Liver (tissue), 3 donors: ENCODE results near the gene ZNF2.

Experiments used
- ATF3 ChIP-seq: IDR thresholded peaks from 2 replicates; pipeline ENCODE4 v1.6.1; 2016; ENCODE audit warnings: antibody characterized with exemption
- CTCF ChIP-seq: fragments of 150-350 bp; IDR thresholded peaks from 2 replicates; pipeline ENCODE4 v1.5.1; 2017; ENCODE audit warnings: improper control_type of control experiment, low read depth, low read length; ENCODE audit not compliant: missing input control
- HNF4A ChIP-seq, 2 donors: conservative IDR thresholded peaks; 2 replicates each; pipeline ENCODE4 v1.6.1; 2016; ENCODE audit warnings: antibody characterized with exemption in 2 of 2, mild to moderate bottlenecking in 2 of 2
- JUND ChIP-seq, 2 donors: IDR thresholded peaks; 2 replicates each; pipeline ENCODE4 v1.6.1; 2016; ENCODE audit warnings: antibody characterized with exemption in 2 of 2
- MAX ChIP-seq: IDR thresholded peaks from 2 replicates; pipeline ENCODE4 v1.6.1; 2016; ENCODE audit warnings: antibody characterized with exemption
- RAD21 ChIP-seq, 2 donors: IDR thresholded peaks; 2 replicates each; pipeline ENCODE4 v1.6.1; 2016; ENCODE audit warnings: antibody characterized with exemption in 2 of 2, mild to moderate bottlenecking in 2 of 2
- REST ChIP-seq: IDR thresholded peaks from 2 replicates; pipeline ENCODE4 v1.6.1; 2016; ENCODE audit warnings: antibody characterized with exemption, mild to moderate bottlenecking
- SP1 ChIP-seq: IDR thresholded peaks from 2 replicates; pipeline ENCODE4 v1.6.1; 2018; ENCODE audit warnings: antibody characterized with exemption, mild to moderate bottlenecking
- YY1 ChIP-seq: IDR thresholded peaks from 2 replicates; pipeline ENCODE4 v1.6.1; 2016; ENCODE audit warnings: antibody characterized with exemption, mild to moderate bottlenecking
- ZBTB33 ChIP-seq: IDR thresholded peaks from 2 replicates; pipeline ENCODE4 v1.6.1; 2016; ENCODE audit warnings: antibody characterized with exemption
- donor health status: healthy.
- donor health status: healthy.

- TF ChIP-seq HNF4A (conservative IDR thresholded peaks at IDR 0.05) (no peak), YY1 (no peak), MAX (no peak), CTCF (no peak), RAD21 (IDR thresholded peaks at IDR 0.05) (no peak), ZBTB33 (no peak), ATF3 (no peak), JUND (IDR thresholded peaks at IDR 0.05) (no peak), REST (no peak), SP1 (no peak)
Observed at GRCh38 chr2:95181774-95182173, 16.2 kb downstream of the ZNF2 start.
